ENCODE results near the gene LUC7L. TPM values are rescaled to one million over a fixed set of nuclear protein-coding genes. Genes with fewer than 3 reads are reported as not detected.
"Not testable (repeated sequence)": the region's sequence is repeated elsewhere in the genome, so short reads cannot be mapped to it uniquely, and the experiment has no call there.

LUC7L gene
- total and polyA plus RNA-seq, 3 donors from 2014 or later = 81.1 to 192 (median 145) TPM

GRCh38 chr16:177394-177822 is 51.8 kb downstream of the LUC7L start:
- intact Hi-C loops (cut with DNase I; ENCODE audit: low total_unique reads) = no loop called here
- Histone ChIP-seq H3K4me3 (no peak overlapping the region), H3K27me3 (no peaks in the 10 kb centered on the region), H3K36me3 (ENCODE audit: low read depth, missing control alignments) (no peaks in the 10 kb centered on the region), H3K4me1 (peaks cover 11% of the 10 kb centered on the region), H3K9me3 (no peaks in the 10 kb centered on the region), H3K27ac (no peak overlapping the region)
- DNase-seq = no peak
- 3% methylated on average over 13 of the region's 13 CpGs for WGBS, 2 donors
- no peak for TF ChIP-seq POLR2A (IDR thresholded peaks at IDR 0.05)

- H3K4me3 ChIP-seq; H3K27ac ChIP-seq; DNase-seq; intact Hi-C loops (cut with DNase I; ENCODE audit: low total_unique reads); H3K9me3 ChIP-seq; H3K27me3 ChIP-seq; H3K36me3 ChIP-seq (ENCODE audit: low read depth, missing control alignments): not testable (repeated sequence)
- WGBS, 2 donors = 2 to 4% methylated on average over 5 to 28 of the region's 88 CpGs
- peaks cover 11% of the 10 kb centered on the region for H3K4me1 ChIP-seq
Measured at GRCh38 chr16:176477-177382, 52.5 kb downstream of the LUC7L start, which contains the start of gene HBA1. Gene HBA1 (plus strand): TSS chr16:176680. CDS start chr16:176717, 37 bp downstream.

GRCh38 chr16:176006-176405 is 53.2 kb downstream of the LUC7L start:
- intact Hi-C loops (cut with DNase I; ENCODE audit: low total_unique reads); H3K36me3 ChIP-seq (ENCODE audit: low read depth, missing control alignments); H3K4me3 ChIP-seq; H3K4me1 ChIP-seq; H3K27me3 ChIP-seq; H3K27ac ChIP-seq; H3K9me3 ChIP-seq; DNase-seq: not testable (repeated sequence)
- WGBS, 2 donors = 0% methylated on average over 24 of the region's 39 CpGs; no CpG with 5 or more reads in 1 of the 2 donors

- intact Hi-C loops (cut with DNase I; ENCODE audit: low total_unique reads) = no loop called here
- WGBS, 2 donors = 22 to 38% methylated on average over 5 to 8 of the region's 8 CpGs
- H3K27me3 ChIP-seq = no peaks in the 10 kb centered on the region
- H3K36me3 ChIP-seq (ENCODE audit: low read depth, missing control alignments) = no peaks in the 10 kb centered on the region
- H3K27ac ChIP-seq = no peak overlapping the region
- no peak overlapping the region for H3K4me3 ChIP-seq
- no peak for DNase-seq
- TF ChIP-seq POLR2A (IDR thresholded peaks at IDR 0.05) = no peak
- no peak for TF ChIP-seq CTCF (IDR thresholded peaks at IDR 0.05)
- H3K9me3 ChIP-seq = no peaks in the 10 kb centered on the region
- H3K4me1 ChIP-seq = no peaks in the 10 kb centered on the region
Measured at GRCh38 chr16:175011-175949, 54.0 kb downstream of the LUC7L start.

- 23 to 34% methylated on average over 4 to 9 of the region's 13 CpGs for WGBS, 2 donors
- intact Hi-C loops (cut with DNase I; ENCODE audit: low total_unique reads); H3K9me3 ChIP-seq; H3K4me3 ChIP-seq; H3K4me1 ChIP-seq; H3K36me3 ChIP-seq (ENCODE audit: low read depth, missing control alignments); H3K27ac ChIP-seq; H3K27me3 ChIP-seq: not testable (repeated sequence)
- DNase-seq = peak; percentile 36
Measured at GRCh38 chr16:173928-174769, 55.1 kb downstream of the LUC7L start.

- H3K4me3 ChIP-seq; H3K27ac ChIP-seq; H3K9me3 ChIP-seq; DNase-seq; H3K36me3 ChIP-seq (ENCODE audit: low read depth, missing control alignments); H3K4me1 ChIP-seq; H3K27me3 ChIP-seq; intact Hi-C loops (cut with DNase I; ENCODE audit: low total_unique reads): not testable (repeated sequence)
- WGBS, 2 donors = 2 to 6% methylated on average over 11 to 27 of the region's 44 CpGs
Measured at GRCh38 chr16:173211-173854, 55.9 kb downstream of the LUC7L start.

GRCh38 chr16:172374-172941 is 56.8 kb downstream of the LUC7L start, which contains the start of gene HBA2:
Gene HBA2 (plus strand): TSS chr16:172876. CDS start chr16:172913, 37 bp downstream.
- H3K27ac ChIP-seq; H3K36me3 ChIP-seq (ENCODE audit: low read depth, missing control alignments); DNase-seq; H3K27me3 ChIP-seq; H3K4me3 ChIP-seq; H3K4me1 ChIP-seq; H3K9me3 ChIP-seq; intact Hi-C loops (cut with DNase I; ENCODE audit: low total_unique reads): not testable (repeated sequence)
- no CpG with 5 or more reads among the region's 74 CpGs for WGBS, 2 donors

All from testis (tissue), 3 donors.